Measurements from ENCODE around the gene ARRB2.
"Not testable (repeated sequence)": the region's sequence is repeated elsewhere in the genome, so short reads cannot be mapped to it uniquely, and the experiment has no call there.

The ARRB2 gene

DNA sequence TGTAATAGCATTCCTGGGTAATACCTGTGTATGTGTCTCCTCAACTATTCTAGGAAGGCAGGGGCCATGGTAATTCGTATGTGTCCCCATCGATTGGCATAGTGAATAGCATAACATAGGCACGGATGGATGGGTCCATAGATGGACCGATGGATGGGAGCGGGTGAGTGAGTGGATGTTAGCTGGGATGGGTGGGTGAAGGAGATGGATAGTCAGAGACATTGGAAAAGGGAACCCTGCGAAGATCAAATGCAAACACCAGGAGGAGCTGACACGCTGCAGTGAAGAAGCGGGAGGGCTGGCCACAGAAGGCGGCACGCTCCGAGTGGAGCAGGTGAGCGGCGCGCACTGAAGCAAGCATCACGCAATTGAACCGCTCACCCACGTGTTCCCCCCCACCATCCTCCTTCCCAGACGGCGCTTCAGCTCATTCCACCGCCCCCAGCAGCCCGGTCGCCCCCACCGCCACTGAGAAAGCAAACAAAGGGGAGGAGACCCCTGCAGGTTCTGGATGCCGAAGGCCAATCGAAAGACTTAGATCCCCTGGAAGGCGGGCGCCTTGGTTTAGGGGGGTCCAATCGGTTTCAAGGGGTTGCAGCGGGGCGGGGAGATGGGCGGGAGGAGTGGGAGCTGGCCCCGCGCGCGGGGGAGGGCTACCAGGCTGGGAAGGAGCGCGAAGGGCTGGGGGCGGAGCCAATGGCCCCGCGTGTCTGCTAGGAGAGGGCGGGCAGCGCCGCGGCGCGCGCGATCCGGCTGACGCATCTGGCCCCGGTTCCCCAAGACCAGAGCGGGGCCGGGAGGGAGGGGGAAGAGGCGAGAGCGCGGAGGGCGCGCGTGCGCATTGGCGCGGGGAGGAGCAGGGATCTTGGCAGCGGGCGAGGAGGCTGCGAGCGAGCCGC is at the start of gene ARRB2:
Gene ARRB2, plus strand, starts transcription at position 839 of the 899 bp plus-strand sequence. CDS start 90 bp downstream, outside the sequence.
- DNase-seq: peak; percentile 99

DNA sequence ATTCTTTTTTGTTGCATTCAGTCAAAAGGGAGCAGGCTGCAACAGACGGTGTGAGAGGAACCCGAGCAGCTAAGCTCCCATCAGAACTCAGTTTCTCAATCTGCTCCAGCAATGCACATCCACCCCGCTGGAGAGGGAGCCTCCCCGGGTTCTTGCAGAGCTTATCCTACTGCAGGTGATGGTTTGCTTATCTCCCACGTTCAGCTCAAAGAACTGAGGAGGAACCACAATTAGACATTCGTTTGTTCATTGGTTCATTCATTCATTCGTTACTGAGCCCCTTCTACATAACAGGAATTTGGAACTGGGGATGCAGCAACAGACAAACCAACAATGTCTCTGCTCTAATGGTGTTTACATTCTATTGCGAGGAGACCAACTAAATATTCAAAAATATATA is 46.7 kb upstream of the ARRB2 start:
- no peak for DNase-seq

GRCh38 chr17:4664230-4664629 is 46.2 kb upstream of the ARRB2 start:
- no peak for DNase-seq

GRCh38 chr17:4665027-4665426 is 45.4 kb upstream of the ARRB2 start:
- DNase-seq: no peak

- no peak for DNase-seq
These were observed 44.1 kb upstream of the ARRB2 start for GRCh38 chr17:4666296-4666695.

DNA sequence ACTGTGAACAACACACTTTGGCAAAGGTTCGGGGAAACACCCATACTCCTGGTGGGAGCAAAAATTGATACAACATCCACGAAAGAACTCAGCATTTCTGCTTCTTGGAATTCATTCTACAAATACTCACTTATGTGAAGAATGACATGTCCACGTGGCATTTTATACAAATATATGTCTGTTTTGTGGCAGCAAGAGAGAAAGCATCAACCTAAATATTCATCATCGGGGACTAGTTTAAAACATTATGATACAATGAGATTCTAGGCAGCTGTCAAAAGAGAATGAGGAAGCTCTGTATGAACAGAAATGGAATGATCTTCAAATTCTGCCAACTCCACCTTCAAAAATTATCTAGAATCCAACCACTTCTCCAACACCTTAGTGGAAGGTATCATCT is 43.3 kb upstream of the ARRB2 start:
- no peak for DNase-seq

DNA sequence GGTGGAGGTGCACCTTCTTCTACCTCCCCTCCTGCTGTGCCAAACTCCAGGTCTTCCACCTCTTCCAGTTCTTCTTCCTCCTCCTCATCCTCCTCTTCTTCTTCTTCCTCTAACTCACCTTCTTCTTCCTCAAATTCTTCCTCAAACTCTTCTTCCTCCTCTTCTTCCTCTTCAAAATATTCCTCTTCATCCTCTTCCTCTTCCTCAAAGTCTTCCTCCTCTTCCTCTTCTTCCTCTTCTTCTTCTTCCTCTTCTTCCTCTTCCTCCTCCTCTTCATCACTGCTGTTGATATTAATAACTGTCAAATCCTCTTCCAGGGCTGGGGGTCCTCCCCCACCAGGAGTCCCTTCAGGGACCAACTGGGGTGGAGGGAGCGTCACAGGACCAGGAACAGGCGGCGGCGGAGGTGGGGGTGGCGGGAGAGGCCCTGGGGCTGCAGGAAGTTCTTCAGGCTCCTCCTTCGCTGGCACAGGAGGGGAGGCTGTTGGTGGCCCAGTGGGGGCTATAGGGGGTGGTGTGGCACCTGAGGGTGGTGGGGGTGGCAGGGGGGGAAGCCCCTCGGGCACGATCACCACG is 38.3 kb upstream of the ARRB2 start:
- DNase-seq: no peak

GRCh38 chr17:4672751-4673150 is 37.7 kb upstream of the ARRB2 start:
- no peak for DNase-seq

DNA sequence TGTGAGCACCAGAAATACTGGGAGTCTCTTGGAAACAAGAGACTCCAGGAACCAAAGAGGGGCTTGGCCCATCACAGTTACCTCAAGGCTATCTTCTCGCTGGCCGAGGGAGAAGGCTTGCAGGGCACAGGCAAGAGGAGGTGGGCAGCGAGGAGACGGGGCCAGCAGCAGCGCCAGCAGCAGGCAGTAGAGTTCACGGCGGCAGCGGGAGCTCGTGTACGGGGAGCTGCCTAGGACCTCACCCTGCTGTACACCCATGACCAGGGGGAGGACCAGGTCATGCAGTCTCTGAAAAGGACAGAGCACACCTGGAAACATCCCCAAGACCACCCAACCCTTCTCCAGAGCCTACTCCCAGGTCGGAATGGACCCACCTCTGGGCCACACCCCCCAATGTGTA is 37.3 kb upstream of the ARRB2 start:
- DNase-seq: no peak

DNA sequence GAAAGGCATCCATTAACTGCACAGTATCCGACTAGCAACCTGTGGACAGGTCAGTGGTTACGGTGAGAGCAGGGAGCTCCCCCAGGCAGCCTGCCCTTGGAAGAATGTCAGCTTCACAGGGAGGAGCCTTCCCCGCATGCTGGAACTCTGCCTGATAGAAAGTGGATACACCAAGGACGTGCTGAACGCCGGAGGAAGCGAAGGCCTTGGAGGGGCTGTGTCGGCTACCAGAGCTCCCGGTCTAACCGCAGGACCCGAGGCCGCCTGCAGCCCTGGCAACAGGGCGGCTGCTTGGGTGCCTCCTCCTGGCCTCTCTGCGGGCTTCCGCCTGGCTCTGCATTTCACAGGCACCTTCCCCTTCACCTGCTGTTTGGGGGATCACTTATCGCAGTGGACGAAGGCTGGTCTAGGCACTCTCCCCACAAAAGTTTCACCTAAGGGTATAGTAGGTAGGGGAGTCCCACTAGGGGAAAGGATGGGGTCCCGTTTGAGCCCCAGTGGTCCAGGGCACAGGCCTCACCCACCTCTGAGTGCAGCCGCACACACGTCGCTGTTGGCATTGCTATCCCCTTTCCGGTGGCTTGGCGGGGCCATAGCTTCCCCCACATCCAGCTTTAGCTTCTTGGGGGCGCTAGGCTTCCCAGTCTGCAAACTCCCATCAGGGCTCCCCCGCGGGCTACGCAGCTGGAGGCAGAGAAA is 36.3 kb upstream of the ARRB2 start:
- DNase-seq: no peak

DNA sequence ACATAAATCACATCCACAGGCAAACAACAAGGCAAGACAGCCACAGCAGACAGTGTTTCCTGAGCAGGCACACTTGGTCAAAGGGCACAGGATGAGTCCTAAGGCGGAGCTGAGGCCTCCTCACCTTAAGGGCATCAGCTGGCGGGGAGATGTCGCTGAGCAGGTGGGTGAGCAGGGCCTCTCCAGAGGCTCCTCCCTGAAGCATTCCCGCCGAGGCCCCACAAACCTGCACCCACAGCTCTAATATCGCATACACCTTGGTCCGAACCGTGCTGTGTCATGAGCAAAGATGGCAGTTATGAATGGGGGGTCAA is 35.8 kb upstream of the ARRB2 start:
- DNase-seq: no peak

GRCh38 chr17:4675791-4676190 is 34.6 kb upstream of the ARRB2 start:
- DNase-seq: no peak

- DNase-seq: no peak
These were observed 33.6 kb upstream of the ARRB2 start for GRCh38 chr17:4676791-4677190.

- no peak for DNase-seq
These were observed 31.9 kb upstream of the ARRB2 start for GRCh38 chr17:4678448-4679026.

DNA sequence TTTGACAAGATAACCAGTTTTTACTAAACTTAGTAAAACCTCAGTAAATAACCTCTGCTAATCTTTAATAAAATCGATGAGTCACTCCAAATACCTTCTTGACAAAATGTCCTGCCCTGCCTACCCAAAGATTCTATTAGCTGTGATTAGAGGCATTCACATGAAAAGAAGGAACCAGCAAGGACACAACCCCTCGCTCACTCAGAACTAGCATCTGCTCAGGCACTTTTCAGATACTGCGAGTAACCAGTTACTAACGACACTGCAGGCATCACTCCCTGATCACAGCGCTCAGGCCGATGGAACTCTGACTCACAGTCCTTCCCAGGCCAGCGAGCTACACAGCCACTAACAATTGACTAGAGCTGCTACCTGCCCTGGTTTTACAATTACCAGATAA is 30.8 kb upstream of the ARRB2 start:
- no peak for DNase-seq

- DNase-seq: not testable (repeated sequence)
These were observed 26.7 kb upstream of the ARRB2 start for GRCh38 chr17:4683739-4684138.

DNA sequence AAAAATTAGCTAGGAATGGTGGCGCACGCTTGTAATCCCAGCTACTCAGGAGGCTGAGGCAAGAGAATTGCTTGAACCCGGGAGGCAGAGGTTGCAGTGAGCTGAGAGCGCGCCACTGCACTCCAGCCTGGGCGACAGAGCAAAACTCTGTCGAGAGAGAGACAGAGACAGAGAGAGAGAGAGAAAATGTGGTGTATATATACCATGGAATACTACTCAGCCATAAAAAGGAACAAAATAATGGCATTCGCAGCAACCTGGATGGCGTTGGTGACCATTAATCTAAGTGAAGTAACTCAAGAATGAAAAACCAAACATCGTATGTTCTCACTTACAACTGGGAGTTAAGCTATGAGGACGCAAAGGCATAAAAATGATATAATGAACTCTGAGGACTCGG is 20.6 kb upstream of the ARRB2 start:
- not testable (repeated sequence) for DNase-seq

DNA sequence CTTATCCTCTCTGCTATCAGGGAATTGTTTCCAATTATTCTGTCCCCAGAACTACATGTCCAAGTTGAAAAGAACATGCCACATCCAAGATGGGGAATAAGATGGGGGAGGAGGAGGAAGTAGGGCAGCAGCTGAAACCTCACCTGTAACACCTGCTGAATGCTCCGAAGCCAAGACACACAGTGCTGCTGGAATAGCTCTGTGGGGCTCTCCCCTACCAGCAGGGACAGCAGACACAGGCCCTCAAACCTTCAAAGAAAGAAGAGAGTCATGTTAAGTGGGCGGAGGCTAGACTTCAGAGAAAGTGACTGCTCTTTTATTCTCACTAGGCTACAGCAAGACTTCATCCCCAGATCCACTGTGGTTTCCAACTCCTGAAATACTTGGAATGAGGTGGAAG is 19.7 kb upstream of the ARRB2 start:
- no peak for DNase-seq

GRCh38 chr17:4691686-4692085 is 18.7 kb upstream of the ARRB2 start:
- DNase-seq: no peak

- no peak for DNase-seq
These were observed 17.0 kb upstream of the ARRB2 start for GRCh38 chr17:4693416-4693815.

DNA sequence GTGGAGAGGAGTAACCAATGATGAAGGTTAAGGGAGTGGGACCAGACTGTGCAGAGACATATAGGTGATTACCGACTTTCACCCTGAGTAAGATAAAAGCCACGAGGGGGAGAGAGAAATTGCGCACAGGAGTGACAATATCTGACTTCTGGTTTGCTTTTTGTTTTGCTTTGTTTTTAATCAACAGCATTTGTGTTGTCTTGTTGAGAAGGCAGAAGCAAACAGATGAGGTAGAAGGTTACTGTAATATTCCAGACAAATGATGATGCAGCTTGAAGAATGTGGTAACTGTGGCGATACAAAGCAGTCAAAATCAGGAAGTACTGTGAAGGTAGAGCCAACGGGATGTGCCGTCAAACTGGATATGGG is 14.0 kb upstream of the ARRB2 start:
- DNase-seq: peak; percentile 71

GRCh38 chr17:4699401-4700056 is 10.9 kb upstream of the ARRB2 start:
- DNase-seq: not testable (repeated sequence)

- no peak for DNase-seq
These were observed 9.3 kb upstream of the ARRB2 start for GRCh38 chr17:4701116-4701515.

All from CD4-positive, alpha-beta T cell treated with Interleukin-12 subunit alpha and Interleukin-12 subunit beta, for 1 hour (primary cell).